NOMO-1 (cell line): ENCODE results near the gene RAB40C.
"Not testable (repeated sequence)": the region's sequence is repeated elsewhere in the genome, so short reads cannot be mapped to it uniquely, and the experiment has no call there.

Experiments used
- DNase-seq, 2 experiments: peaks; one replicate each; lab custom pipeline; 2025; ENCODE audit not compliant: unreplicated experiment in 2 of 2; lab: John Stamatoyannopoulos, UW

The RAB40C gene

DNA sequence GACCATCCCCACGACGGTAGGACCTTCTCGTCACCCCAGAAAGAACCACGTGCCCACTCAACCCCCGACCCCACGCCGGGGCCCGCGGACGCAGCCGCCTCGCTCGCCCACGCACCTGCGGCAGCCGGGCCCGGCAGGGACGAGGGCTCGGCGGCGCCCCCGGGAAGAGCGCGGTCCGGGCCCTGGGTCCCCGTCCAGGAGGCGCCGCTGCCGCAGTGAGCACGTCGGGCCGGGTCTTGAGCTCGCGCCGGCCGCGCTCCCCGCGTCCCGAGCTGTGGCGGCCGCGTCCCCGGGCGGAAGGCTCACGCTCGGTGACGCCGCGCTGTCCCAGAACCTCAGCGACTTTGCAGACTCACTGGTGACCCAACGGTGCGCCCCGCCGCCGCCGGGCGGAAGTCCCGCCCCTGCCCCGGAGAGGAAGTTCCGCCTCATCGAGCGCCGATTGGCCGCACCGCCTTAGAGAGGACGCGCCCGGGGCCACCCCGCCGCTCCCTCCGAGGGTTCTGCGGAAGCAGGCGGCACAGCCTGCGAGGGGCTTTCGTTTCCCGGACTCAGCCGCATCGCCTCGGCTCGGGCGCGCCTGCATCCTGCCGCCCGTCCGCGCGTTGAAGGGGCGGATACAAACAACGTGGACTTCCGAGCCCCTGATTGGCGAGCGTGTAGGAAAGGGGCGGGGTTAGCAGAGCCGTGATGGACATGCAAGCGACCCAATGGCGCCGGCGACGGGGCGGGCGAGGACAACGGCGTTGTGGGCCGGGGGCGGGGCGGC is 793 bp upstream of the RAB40C start:
- DNase-seq = peak; percentile 88 to 92

DNA sequence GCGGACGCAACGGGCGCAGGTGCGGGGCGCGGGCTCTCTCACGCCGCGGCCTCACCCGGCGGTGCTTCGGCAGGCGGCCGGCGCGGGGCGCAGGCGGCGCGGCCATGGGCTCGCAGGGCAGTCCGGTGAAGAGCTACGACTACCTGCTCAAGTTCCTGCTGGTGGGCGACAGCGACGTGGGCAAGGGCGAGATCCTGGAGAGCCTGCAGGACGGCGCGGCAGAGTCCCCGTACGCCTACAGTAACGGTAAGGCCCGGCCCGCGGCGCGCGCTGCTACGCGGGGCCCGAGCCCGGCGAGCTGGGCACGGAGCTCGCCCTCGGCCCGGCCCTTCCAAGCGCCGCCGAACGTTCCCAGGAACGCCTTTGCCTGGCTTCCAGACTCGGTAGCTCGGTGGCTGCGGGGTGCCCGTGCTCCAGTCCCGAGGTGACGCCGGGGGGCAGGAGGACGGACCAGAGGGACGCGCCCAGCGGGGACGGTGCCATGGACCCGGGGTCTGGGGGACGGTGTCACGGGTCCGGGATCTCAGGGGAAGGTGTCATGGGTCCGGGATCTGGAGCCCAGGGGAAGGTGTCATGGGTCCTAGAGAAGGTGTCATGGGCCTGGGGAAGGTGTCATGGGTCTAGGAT is 435 bp downstream of the RAB40C start:
- DNase-seq = no peak

DNA sequence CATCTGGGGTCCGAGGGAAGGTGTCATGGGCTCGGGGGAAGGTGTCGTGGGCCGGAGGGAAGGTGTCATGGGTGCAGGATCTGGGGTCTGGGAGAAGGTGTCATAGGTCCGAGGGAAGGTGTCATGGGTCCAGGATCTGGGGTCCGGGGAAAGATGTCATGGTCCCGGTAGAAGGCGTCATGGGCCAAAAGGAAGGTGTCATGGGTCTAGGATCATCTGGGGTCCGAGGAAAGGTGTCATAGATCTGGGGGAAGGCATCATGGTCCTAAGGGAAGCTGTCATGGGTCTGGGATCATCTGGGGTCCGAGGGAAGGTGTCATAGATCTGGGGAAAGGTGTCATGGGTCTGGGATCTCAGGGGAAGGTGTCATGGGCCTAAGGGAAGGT is 942 bp downstream of the RAB40C start:
- no peak for DNase-seq

DNA sequence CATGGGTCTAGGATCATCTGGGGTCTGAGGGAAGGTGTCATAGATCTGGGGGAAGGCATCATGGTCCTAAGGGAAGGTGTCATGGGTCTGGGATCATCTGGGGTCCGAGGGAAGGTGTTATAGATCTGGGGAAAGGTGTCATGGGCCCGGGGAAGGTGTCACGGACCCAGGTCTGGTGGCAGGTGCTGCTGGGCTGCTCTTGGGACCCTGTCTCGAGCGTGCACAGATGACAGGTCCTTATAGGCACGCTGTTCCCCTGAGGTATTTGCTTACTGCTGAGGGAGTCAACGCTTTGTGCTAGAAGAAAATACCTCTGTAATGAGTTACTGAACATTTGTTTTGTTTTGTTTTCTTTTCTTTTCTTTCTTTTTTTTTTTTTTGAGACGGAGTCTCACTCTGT is 1.4 kb downstream of the RAB40C start:
- no peak for DNase-seq

DNA sequence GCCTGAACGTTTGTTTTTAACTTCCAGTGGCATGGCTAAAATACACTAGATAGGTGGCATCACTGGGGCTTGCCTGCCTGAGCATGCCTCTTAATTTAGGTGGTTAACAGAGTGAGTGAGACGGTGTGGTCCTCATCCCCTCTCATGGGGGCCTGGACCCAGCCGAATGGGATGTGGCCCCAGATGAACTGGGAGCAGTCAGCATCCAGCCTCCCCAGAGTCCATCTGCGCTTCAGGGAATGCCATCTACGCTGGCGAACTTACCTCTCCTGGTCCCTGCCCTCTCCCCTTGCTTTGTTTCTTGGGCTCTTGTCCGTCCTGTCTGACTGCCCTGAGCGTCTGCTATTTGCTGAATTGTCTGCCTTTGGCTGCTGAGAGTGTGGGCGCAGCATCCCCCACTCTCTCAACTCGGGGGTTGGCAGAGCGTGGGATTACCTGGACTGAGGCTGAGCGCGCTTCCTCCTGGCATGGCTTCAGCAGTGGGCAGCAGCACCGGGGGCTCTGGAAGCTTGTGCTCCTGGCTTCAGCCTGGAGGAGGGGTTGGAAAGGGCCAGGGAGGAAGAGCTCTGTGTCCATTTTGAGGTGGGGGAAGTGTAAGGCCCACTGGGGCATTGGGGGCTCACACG is 2.1 kb downstream of the RAB40C start:
- DNase-seq = no peak

DNA sequence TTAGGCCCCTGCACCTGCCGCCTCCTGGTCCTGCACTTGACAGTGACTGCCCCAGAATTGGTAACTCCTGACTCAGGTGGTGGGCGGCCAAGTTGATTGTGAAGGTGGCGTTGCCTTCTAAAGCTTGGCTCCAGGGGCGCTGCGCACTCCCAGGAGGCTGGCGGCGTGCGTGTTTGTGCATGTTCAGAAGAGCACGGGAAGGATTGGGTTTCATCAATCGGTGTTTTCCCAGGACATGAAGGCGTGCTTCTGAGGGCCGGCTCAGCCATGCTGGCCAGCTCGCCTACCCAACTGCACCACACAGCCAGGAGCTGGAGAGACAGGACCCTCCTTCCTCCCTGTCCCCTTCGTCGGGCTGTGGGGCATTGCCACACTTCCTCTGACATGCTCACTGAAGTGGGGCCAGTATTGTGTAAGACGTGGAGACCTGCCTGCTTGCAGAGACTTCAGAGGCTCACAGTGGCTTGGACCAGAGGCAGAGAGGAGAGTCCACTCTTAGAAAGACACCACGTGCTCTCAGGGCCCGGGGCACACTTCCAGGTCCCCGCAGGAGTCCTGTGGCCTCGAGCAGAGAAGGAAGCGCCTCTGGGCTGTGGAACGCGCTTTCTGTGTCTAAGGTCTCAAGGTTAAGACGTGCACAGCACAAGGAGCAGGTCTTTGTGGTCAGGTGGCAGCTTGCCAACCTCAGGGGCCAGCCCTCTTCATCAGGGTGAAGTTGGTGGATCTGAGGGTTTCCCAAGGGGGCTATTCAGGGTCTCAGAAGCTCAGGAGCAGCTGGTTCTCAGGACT is 2.8 kb downstream of the RAB40C start:
- DNase-seq = peak; percentile 80 to 91

DNA sequence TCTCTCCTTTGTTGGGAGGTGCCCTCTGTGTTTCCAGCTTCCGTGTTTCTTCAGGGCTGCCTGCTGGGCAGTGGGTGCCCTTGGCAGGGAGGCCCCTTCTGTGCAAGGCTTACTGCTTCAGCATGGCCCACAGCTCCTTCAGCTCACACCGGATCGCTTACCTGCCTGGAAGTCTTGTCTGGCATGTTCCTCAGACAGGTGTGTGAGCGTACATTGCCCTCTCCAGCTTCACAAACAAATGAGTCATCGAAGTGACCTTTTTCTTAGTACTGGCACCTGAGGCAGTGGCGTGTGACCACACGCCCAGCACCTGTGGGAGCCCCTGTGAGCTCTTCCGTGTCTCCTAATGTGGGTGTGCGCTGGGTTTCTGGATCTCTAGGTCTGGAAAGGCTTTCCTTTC is 3.5 kb downstream of the RAB40C start:
- no peak for DNase-seq

DNA sequence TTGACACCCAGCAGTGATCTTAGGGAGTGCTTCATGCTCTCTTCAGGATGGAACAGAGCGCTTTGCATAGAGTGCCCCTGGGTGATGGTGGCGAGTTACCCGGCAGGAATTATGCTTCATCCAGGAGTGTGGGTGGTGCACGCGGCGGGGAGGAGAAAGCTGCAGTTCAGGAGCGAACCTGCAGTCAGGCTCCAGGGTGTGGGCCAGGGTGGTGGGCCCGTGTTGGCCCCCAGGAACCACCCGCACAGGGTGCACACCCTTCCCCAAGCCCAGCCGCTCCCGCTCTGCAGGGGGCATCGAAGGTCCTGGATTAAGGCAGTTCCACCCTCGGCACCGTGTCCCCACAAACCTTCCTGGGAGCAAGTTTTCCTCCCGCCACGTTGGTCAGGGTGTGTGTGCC is 3.9 kb downstream of the RAB40C start:
- no peak for DNase-seq

DNA sequence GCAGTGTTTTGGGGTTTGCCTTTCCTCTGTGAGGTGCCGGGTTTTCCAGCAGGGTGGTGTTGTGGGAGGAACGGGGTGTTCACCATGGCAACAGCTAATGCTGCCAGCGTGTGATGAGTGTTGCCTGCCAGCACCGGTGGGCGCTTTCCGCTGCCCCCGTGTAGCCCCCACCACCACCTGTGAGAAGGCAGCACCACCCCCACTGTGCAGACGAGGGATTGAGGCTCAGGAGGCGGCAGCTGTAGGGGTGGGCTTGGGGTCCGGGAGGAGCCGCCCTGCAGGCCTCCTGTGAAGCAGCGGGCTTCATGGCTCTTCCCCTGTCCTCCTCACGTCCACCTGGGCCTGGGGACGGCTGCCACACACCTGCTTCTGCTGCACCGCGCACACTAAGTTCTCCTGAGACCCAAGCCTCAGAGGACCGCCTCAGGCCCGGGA is 5.2 kb downstream of the RAB40C start:
- DNase-seq = no peak

DNA sequence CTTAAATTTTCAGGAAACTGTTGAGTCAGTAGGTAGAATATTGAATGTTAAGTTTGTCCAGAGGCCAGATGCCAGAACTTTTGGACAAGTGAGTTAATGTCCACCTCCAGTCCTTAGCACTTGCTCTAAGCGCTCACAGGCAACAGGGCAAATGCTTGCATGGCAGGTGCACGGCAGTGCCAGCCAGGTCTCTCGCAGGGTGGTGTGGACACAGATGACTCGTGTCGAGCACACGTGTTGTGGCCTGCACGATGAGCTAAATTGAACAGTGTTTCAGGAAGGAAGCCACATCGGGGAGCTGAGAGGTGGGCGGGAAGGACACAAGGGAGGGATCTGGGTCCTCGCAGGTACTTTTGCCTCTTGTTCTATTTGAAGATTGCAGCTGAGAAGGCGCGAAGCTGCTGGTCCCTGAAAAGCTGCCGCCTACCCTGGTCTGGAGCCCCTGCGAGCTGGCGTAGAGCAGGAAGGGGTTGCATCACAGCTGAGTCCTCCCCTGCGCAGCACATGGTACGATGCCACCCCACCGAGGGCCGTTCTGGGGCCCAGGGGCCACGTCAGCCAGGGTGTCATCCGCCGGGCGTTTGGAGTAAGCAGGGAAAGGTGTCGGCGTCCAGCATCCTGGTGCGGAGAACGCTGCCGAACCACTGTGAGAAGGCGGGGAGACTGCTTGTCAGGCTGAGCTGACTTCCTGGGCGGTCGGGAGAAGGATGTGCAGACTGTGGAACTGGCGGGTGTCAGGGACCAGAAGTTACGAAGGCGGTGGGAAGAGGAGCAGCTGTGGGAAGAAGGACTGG is 6.3 kb downstream of the RAB40C start:
- DNase-seq = no peak

DNA sequence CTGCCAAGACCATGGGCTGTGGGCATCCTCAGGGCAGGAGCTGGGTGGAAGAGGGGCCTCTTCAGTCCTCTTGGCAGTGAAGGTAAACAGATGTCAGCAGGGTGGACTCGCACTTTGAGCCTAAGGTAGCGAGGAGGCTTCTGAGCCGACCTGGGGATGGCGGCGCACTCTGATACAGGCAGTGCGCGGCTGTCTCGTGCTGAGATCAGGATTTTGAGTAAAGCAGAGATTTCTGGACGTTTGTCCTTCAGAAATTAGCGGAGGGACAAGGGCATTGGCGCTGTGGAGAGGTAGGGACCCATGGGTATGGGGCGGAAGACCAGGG is 6.8 kb downstream of the RAB40C start:
- no peak for DNase-seq

DNA sequence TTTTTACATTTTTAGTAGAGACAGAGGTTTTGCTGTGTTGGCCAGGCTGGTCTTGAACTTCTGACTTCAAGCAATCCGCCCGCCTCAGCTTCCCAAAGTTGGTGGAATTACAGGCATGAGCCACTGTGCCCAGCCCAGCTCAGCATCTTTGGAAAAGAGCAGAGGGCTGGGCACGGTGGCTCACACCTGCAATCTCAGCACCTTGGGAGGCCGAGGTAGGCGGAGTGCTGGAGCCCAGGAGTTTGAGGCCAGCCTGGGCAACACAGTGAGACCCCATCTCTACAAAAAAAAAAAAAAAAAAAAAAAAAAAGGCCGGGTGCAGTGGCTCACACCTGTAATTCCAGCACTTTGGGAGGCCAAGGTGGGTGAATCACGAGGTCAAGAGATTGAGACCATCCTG is 7.8 kb downstream of the RAB40C start:
- not testable (repeated sequence) for DNase-seq

DNA sequence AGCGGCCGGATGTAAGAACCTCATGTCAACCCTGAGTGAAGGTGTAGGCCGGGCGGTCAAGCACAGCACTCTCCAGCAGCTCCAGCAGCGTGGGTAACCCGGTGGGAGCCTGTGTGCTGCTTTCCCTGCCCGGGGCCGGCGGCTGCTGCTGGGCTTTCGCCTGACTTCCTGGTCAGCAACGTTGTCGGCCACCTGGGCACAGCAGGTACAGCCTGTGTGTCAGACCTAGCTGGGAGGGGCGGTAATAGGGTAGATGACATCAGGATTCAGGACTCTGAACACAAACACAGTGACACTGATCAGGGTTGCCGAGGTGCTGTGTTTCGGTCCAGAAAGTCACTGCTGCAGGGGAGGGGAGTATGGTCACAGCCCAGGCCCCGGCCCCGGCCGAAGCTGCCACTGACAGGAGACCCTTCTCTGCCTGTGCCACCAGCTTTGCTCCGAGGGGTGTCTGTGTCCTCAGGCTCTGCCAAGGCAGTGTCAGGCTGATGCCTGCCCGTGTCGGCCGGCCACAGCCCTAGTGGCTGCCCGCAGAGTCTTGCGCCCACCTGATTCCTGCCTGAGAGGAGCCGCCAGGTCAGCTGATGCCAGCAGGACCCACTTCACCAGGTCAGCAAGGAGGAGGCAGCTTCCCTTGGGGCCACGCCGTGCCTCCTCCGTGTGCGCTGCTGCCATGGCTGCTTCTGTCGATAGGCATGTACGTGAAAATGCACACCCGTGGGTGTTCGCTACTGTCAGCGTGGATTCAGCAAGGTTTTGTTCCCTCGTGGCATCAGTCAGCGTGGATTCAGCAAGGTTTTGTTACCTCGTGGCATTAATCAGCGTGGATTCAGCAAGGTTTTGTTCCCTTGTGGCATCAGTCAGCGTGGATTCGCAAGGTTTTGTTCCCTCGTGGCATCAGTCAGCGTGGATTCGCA is 9.2 kb downstream of the RAB40C start:
- no peak for DNase-seq

DNA sequence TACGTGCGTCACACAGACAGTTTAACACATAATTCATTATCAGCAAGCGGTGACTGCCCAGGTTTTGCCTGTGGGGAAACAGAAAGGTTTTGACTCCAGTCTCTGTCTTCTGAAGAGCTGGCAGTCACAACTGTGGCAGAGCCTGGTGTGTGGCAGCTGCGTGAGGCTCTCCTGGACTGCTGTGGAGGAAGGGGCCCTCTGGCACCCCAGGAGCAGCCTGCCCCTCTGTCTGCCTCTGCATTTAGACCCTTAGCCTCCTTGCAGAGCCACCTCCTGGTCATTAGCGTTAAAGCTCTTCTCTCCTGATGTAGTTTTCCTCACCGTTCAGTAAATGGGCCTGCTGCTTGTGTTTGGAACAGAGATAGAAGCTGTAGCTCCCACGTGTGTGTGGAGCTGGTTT is 10.9 kb downstream of the RAB40C start:
- DNase-seq = no peak

DNA sequence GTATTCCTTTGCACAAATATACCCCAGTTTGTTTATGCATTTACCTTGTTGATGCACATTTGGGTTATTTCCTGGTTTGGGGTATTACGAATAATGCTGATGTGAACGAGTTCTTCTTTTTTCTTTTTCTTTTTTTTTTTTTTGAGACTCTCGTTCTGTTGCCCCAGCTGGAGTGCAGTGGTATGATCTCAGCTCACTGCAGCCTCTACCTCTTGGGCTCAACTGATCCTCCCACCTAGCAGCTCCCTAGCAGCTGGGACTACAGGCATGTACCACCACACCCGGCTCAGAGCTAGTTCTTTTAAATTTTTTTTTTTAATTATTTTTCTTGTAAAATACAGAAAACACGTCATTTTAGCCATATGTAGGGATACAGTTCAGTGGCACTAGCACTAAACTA is 14.1 kb downstream of the RAB40C start:
- DNase-seq = no peak

DNA sequence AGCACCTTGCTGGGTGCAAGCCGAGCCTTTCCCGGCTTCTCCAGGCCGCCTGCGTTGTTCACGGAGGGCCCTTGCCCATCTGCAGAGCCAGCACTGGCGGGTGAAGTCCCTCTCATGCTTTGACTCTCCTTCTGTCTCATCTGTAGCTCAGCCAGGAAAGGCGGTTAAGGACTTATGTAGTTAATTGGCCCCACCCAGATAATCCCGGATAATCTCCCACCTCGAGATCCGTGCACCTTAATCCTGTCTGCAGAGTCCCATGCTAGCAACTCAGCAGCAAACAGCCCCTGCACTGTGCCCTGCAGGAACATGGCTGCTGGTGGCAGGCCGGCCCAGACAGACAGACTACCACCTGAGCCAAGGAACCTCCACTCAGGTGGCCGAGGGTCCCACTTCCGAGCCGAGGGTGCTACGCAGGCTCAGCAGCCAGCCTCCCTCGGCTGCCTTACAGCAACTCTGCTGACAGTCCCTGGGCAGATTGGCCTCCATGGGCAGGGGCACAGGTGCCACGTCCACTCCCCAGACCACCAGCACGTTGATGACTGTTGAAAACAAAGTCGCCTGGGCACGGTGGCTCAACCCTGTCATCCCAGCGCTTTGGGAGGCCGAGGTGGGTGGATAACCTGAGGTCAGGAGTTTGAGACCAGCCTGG is 16.9 kb downstream of the RAB40C start:
- no peak for DNase-seq

DNA sequence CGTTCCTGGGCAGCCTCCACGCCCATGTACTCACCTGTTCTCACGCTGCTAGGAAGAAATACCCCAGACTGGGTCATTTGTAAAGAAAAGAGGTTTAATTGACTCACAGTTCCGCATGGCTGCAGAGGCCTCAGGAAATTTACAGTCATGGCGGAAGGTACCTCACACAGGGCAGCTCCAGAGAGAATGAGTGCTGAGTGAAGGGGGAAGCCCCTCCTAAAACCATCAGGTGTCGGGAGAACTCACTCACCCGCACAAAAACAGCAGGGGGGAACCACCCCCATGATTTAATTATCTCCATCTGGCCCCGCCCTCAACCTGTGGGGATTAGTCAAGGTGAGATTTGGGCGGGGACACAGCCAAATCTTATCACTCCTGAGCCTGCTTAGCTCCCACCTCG is 18.2 kb downstream of the RAB40C start:
- DNase-seq = no peak

DNA sequence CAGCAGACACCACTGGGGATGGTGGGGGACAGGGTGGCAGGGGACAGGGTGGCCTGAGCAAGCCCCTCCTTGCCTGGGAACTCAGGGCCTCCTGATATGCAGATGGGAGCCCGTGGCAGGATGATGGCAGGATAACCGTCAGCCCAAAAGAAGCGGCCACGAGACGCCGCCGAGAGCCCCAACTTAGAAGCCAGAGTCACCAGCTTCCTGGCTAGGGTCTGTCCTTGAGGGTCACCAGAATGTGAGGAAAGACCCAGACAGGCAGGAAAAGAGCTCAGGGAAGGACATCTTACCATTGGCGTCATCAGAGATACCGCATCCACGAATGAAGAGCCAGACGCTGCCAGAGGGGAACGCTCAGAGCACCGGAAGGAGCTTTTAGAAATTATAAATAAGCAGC is 19.4 kb downstream of the RAB40C start:
- DNase-seq = no peak

DNA sequence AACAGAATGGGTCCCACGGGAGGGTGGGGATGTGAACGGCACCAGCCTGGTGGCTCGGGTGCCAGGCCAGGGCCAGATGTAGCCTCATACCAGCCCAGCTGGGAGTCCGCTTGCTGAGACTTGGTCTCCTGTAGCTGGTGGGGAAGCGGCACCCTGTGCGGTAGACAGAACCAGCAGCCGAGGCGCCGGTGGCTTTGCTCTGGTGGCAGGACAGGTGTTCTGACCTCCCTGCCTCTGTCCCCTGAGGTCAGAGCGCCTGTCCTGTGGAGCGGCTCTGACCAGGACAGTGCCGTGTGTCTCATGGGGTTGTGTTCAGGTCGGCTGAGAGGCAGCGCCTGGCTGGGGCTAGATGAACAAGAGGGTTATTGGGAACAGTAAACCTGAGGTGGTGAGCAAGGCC is 20.1 kb downstream of the RAB40C start:
- no peak for DNase-seq
